ENCODE data around the gene ZNF136.

The ZNF136 gene

DNA sequence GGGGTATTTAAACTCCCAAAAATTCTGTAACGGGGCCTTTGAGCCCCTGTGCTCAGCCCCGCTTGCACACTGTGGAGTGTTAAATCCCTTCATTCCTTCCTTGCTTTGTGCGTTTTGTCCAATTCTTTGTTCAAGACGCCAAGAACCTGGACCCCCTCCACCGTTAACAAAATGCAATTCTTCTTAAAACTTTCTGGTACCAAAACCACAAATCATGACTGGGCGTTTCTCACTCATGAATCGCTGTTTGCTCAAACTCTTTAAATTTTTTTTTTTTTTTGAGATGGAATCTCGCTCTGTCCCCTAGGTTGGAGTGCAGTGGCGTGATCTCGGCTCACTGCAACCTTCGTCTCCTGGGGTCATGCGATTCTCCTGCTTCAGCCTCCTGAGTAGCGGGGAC, 23.6 kb upstream of the ZNF136 start:
- H3K4me3 ChIP-seq (ENCODE audit: low read depth, low read length) = peak overlapping the region; percentile 74
- TF ChIP-seq, protein P1, sequence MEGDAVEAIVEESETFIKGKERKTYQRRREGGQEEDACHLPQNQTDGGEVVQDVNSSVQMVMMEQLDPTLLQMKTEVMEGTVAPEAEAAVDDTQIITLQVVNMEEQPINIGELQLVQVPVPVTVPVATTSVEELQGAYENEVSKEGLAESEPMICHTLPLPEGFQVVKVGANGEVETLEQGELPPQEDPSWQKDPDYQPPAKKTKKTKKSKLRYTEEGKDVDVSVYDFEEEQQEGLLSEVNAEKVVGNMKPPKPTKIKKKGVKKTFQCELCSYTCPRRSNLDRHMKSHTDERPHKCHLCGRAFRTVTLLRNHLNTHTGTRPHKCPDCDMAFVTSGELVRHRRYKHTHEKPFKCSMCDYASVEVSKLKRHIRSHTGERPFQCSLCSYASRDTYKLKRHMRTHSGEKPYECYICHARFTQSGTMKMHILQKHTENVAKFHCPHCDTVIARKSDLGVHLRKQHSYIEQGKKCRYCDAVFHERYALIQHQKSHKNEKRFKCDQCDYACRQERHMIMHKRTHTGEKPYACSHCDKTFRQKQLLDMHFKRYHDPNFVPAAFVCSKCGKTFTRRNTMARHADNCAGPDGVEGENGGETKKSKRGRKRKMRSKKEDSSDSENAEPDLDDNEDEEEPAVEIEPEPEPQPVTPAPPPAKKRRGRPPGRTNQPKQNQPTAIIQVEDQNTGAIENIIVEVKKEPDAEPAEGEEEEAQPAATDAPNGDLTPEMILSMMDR (IDR thresholded peaks at IDR 0.05; ENCODE audit: borderline replicate concordance, insufficient read depth, low read depth, low read length) = no peak

DNA sequence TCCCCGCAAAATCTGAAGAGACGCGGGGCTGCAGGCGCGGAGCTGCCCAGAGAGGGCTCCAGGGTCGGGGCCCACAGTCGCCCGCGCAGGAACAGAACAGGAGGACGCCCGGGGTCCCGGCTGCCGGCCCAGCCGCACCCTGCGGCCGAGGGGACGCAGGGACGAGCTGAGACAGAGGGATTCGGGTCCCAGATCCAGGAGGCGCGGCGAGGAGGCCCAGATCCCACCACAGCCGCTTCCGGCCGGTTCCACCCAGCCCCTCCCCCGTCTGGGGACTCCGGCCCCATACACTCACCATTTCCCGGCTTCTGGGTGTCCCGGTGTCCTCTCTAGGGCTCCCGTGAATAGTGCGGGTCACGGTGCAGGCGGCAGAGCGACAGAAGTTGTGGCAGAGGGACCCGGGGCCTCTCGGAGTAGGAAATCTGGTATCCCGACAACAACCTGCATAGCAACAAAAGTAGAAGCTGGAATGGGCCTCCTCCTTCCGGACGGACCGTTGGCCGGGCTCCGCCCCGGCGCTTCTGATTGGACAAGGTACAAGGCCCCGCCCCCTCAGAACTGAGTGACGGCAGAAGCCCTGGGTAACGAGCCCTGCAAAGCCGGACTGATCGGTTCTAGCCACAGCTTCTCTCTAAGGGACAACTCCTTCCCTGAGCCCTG, 22.9 kb upstream of the ZNF136 start, which contains the start of gene ZNF20:
Gene ZNF20, minus strand, starts transcription at position 466 of the 660 bp plus-strand sequence. Its CDS starts 168 bp downstream, at position 298.
- peak within 1 kb of the TSS; percentile 74 for H3K4me3 ChIP-seq (ENCODE audit: low read depth, low read length)
- TF ChIP-seq, protein P1 (IDR thresholded peaks at IDR 0.05; ENCODE audit: borderline replicate concordance, insufficient read depth, low read depth, low read length) = no peak

DNA sequence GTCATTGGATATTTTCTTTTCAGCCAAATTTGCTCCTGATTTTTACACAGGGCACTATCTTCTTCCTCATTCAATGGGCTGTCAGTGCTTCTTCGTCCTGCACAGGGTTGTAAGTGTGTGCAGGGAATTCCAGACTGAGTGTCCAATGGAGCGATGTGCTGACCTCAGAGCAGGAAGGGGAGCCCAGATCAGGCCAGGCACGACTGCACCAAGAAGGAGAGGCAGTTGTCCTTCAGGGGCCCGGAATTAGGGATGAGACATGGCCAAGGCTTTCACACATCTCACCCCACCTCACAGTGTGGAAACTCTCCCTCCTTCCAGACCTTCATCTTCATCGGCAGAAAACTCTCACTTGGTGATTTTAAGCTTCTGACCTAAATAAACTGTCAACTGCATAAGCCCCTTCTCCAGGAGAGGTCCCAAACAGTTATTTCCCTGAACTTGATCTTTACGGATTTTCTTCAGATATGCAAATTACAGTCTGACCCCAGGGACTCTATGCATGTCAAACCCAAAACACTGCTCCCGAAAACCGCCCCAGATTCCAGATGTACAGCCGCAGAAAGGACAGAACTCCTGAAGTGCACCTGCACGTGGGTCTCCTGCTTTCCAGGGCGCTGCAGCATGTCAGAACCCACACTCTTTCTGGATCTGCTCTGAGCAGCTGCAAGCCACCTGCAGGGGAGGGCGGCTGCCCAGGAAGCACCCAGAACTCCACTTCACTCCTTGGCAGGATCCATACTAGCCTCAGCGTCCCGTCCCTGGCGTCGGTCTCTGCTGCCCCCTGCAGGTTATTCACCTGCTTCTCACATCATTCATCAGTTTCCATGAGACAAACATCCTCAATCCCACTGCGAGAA, 22.1 kb upstream of the ZNF136 start:
- H3K4me3 ChIP-seq (ENCODE audit: low read depth, low read length) = peak overlapping the region; percentile 74
- TF ChIP-seq, protein P1 (IDR thresholded peaks at IDR 0.05; ENCODE audit: borderline replicate concordance, insufficient read depth, low read depth, low read length) = peak; percentile 85

DNA sequence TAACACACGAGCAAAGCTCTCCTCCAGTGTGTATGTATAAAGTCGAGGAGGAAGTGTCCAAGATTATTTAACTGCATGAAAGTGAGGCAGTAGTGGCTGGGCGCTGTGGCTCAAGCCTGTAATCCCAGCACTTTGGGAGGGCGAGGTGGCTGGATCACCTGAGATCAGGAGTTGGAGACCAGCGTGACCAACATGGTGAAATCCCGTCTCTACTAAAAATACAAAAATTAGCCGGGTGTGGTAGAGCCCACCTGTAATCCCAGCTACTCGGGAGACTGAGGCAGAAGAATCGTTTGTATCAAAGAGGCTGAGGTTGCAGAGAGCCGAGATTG, 21.5 kb upstream of the ZNF136 start:
- TF ChIP-seq, protein P1 (IDR thresholded peaks at IDR 0.05; ENCODE audit: borderline replicate concordance, insufficient read depth, low read depth, low read length) = no peak

DNA sequence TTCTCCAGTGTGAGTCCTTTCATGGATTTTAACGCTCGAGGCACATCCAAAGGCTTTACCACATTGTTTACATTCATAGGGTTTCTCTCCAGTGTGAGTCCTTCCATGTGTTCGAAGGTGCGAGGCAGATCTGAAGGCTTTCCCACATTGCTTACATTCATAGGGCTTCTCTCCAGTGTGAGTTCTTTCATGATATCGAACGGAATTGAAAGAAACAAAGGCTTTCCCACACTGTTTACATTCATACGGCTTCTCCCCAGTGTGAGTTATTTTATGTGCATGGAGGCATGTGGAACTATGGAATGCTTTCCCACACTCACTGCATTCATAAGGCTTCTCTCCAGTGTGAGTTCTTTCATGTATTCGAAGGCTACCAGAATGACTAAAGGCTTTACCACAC, 17.5 kb upstream of the ZNF136 start:
- TF ChIP-seq, protein P1 (IDR thresholded peaks at IDR 0.05; ENCODE audit: borderline replicate concordance, insufficient read depth, low read depth, low read length) = no peak
- H3K4me3 ChIP-seq (ENCODE audit: low read depth, low read length) = no peak overlapping the region

More for the DNA sequence above, 21.5 kb upstream of the ZNF136 start:
- no peak overlapping the region for H3K4me3 ChIP-seq (ENCODE audit: low read depth, low read length)

DNA sequence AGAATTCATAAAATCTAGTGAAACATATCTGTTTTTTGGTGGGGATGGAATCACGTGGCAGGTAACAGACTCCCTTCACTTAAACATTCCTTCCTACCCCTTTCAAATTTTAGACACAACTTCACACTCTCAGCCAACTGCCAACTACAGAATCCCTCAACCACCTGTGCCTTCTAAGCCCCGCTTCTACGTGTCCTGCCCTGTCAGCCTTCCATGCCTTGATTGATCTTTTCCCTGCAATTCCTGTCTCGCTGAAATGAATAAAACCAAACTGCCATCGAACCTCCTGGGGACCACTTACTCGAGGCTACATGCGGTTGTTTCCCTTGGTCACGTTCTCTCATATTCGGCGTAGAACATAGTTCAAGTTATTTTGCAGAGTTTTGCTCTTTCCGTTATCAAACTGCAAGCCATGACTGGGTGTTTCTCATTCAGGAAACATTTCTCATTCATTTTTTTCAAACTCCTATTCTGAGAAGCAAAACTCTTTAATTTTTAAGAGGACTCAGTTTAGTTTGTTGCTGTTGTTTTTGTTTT, 7.5 kb upstream of the ZNF136 start:
- peak overlapping the region; percentile 85 for H3K4me3 ChIP-seq (ENCODE audit: low read depth, low read length)
- TF ChIP-seq, protein P1 (IDR thresholded peaks at IDR 0.05; ENCODE audit: borderline replicate concordance, insufficient read depth, low read depth, low read length) = no peak

Measured in GM12875 (cell line).